B cell (primary cell): ENCODE measurements around the gene LANCL2.

Source experiments
- CTCF ChIP-seq: fragments of 200-600 bp; IDR thresholded peaks from one replicate; pipeline ENCODE4 v1.8.0; 2022; ENCODE audit warnings: antibody characterized with exemption, mild to moderate bottlenecking
- EZH2 ChIP-seq: IDR thresholded peaks from 2 replicates; pipeline ENCODE4 v1.6.1; 2012; ENCODE audit warnings: borderline replicate concordance, low read depth, mild to moderate bottlenecking, moderate library complexity, low read length; ENCODE audit not compliant: insufficient read depth, poor library complexity, severe bottlenecking

- TF ChIP-seq CTCF (no peak), EZH2 (no peak)
Observed at GRCh38 chr7:55335151-55335550, 30.0 kb upstream of the LANCL2 start.
